ENCODE data around the gene ZNF319.

GRCh38 chr16:57950382-57950781, 50.1 kb downstream of the ZNF319 start:
- TF ChIP-seq CTCF (IDR thresholded peaks at IDR 0.05) (no peak), ZBTB43 (CRISPR knock-in tag; IDR thresholded peaks at IDR 0.05) (no peak), USF2 (CRISPR knock-in tag; IDR thresholded peaks at IDR 0.05) (no peak), FOXP4 (CRISPR knock-in tag; IDR thresholded peaks at IDR 0.05) (no peak), ZNF232 (CRISPR knock-in tag; IDR thresholded peaks at IDR 0.05) (no peak)
